Prostate gland (tissue), 2 donors: ENCODE data around the gene EFNA2.

Source experiments
- POLR2AphosphoS5 ChIP-seq: sonication (generic); formaldehyde crosslinking; IDR thresholded peaks from one replicate; pipeline ENCODE4 v1.6.1; 2017; ENCODE audit warnings: antibody characterized with exemption
- TF ChIP-seq, protein P1 (sequence below), 4 experiments: fragments of 200-600 bp in 2 of 4; fragments of 450-650 bp in 2 of 4; sonication (generic) in 2 of 4; IDR thresholded peaks; 1 replicate in 3 of 4; 2 replicates in 1 of 4; pipeline ENCODE4 v1.5.1; 2016 to 2019; ENCODE audit warnings: antibody characterized with exemption in 4 of 4, mild to moderate bottlenecking in 2 of 4, moderate library complexity in 2 of 4

DNA sequence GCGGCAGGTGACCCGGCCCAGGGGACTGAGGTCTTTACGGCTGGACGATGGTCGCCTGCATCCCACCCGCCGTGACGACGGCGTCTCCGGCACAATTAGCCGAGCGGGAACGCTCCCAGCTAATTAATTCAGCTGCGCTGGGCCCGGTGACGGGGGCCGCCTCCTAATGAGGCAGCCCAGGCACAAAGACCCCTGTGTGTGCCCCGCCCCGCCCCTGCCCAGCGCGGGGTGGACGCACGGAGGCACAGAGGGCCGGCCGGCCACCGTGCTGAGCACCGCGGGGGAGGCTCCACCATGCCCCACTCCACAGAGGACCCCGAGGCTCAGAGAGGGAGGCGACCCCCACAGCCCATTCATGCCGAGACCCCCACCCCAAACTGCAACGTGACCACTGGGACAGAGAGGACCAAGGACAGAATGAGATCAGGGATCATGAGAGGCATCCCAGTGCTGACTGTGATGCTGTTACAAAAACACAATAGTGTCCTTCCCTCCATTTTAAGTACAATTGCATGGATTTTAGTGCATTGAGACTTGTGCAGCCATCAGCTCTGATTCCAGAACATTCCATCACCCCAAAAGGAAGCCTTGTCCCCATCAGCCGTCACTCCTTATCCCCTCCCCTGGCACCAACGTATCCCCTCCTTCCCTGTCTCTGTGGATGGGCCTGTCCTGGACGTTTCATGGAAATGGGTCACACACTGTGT lies 17.0 kb downstream of the EFNA2 start:
- TF ChIP-seq, protein P1, sequence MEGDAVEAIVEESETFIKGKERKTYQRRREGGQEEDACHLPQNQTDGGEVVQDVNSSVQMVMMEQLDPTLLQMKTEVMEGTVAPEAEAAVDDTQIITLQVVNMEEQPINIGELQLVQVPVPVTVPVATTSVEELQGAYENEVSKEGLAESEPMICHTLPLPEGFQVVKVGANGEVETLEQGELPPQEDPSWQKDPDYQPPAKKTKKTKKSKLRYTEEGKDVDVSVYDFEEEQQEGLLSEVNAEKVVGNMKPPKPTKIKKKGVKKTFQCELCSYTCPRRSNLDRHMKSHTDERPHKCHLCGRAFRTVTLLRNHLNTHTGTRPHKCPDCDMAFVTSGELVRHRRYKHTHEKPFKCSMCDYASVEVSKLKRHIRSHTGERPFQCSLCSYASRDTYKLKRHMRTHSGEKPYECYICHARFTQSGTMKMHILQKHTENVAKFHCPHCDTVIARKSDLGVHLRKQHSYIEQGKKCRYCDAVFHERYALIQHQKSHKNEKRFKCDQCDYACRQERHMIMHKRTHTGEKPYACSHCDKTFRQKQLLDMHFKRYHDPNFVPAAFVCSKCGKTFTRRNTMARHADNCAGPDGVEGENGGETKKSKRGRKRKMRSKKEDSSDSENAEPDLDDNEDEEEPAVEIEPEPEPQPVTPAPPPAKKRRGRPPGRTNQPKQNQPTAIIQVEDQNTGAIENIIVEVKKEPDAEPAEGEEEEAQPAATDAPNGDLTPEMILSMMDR (IDR thresholded peaks at IDR 0.05) = no peak
- TF ChIP-seq POLR2AphosphoS5 = no peak
